GM23248 (cell line): ENCODE results near the gene COL6A3. TPM values are rescaled to one million over a fixed set of nuclear protein-coding genes. Genes with fewer than 3 reads are reported as not detected.
"Not testable (repeated sequence)": the region's sequence is repeated elsewhere in the genome, so short reads cannot be mapped to it uniquely, and the experiment has no call there.

Source experiments
- DNase-seq: peaks from one replicate; pipeline ENCODE4 v3.0.0-alpha.2; 2015
- H2AFZ ChIP-seq: fragments of 200-600 bp; sonication (generic); 2 replicates; pipeline ENCODE4 v1.6.1; 2016; ENCODE audit warnings: antibody characterized with exemption
- H3F3A ChIP-seq: fragments of 200-600 bp; sonication (generic); 2 replicates; pipeline ENCODE4 v1.6.1; 2016; ENCODE audit warnings: mild to moderate bottlenecking, antibody characterized with exemption, mixed run types; ENCODE audit not compliant: insufficient read depth
- H3K27ac ChIP-seq: fragments of 200-600 bp; sonication (generic); 2 replicates; pipeline ENCODE4 v1.5.1; 2016; ENCODE audit warnings: mild to moderate bottlenecking
- H3K27me3 ChIP-seq: fragments of 200-600 bp; sonication (generic); replicated peaks from 2 replicates; pipeline ENCODE4 v1.6.1; 2016; ENCODE audit warnings: mild to moderate bottlenecking; ENCODE audit not compliant: insufficient read depth
- H3K36me3 ChIP-seq: fragments of 200-600 bp; sonication (generic); 2 replicates; pipeline ENCODE4 v1.6.1; 2016; ENCODE audit warnings: low read depth, mild to moderate bottlenecking
- H3K4me1 ChIP-seq: fragments of 200-600 bp; sonication (generic); 2 replicates; pipeline ENCODE4 v1.6.1; 2016; ENCODE audit warnings: mild to moderate bottlenecking; ENCODE audit not compliant: insufficient read depth
- H3K4me2 ChIP-seq: fragments of 200-600 bp; sonication (generic); one replicate; pipeline ENCODE4 v1.6.1; 2016; ENCODE audit warnings: mild to moderate bottlenecking; ENCODE audit not compliant: unreplicated experiment
- H3K4me3 ChIP-seq: fragments of 200-600 bp; sonication (generic); 2 replicates; pipeline ENCODE4 v1.5.1; 2016; ENCODE audit warnings: mild to moderate bottlenecking
- H3K79me2 ChIP-seq: fragments of 200-600 bp; sonication (generic); 2 replicates; pipeline ENCODE4 v1.6.1; 2016; ENCODE audit warnings: mild to moderate bottlenecking; ENCODE audit not compliant: insufficient read depth
- H3K9ac ChIP-seq: fragments of 200-600 bp; sonication (generic); 2 replicates; pipeline ENCODE4 v1.6.1; 2016; ENCODE audit warnings: mild to moderate bottlenecking
- H3K9me2 ChIP-seq: fragments of 200-600 bp; sonication (generic); 2 replicates; pipeline ENCODE4 v1.6.1; 2016; ENCODE audit warnings: mixed run types, mild to moderate bottlenecking, moderate library complexity; ENCODE audit not compliant: insufficient read depth
- H3K9me3 ChIP-seq: fragments of 200-600 bp; sonication (generic); one replicate; pipeline ENCODE4 v1.6.1; 2017; ENCODE audit warnings: low read depth
- H4K20me1 ChIP-seq: fragments of 200-600 bp; sonication (generic); 2 replicates; pipeline ENCODE4 v1.6.0; 2016; ENCODE audit not compliant: insufficient read depth
- EZH2 ChIP-seq: fragments of 200-600 bp; sonication (generic); IDR thresholded peaks from 2 replicates; pipeline ENCODE4 v1.6.1; 2018; ENCODE audit warnings: antibody characterized with exemption, mild to moderate bottlenecking; ENCODE audit not compliant: insufficient read depth, poor library complexity, severe bottlenecking
- EZH2phosphoT487 ChIP-seq: fragments of 200-600 bp; sonication (generic); IDR thresholded peaks from 2 replicates; pipeline ENCODE4 v1.6.1; 2018; ENCODE audit warnings: antibody characterized with exemption, moderate library complexity, mild to moderate bottlenecking, low read depth; ENCODE audit not compliant: insufficient read depth
- WGBS, 2 experiments: methylation state at CpG; one replicate each; pipeline ENCODE4 v1.1.6; 2015 to 2017; ENCODE audit warnings: low lambda C conversion rate in 2 of 2, low coverage in 1 of 2; ENCODE audit errors: missing lambda C conversion rate in 2 of 2; 5-methylcytosine and 5-hydroxymethylcytosine counted together
- in situ Hi-C: fragments of 300-500 bp; cut with MboI; formaldehyde crosslinking; loops from 2 replicates; pipeline ENCODE4 v1.15.0; 2020
- polyA plus RNA-seq: library from polyadenylated mRNA; unstranded; fragments of >200 nt; fragmentation: Nextera tagmentation; extraction: Ambion mirVana; gene quantifications from 2 replicates; pipeline ENCODE4 v1.2.1, GENCODE V29; 2016
- total RNA-seq: library from RNA; depleted of rRNA; stranded (reverse); fragments of >200 nt; shearing (Covaris generic); gene quantifications from 2 replicates; pipeline ENCODE4 v1.2.3, GENCODE V29; 2014

COL6A3 gene
- total and polyA plus RNA-seq, 2 experiments from 2014 or later = 344 to 1,362 TPM

DNA sequence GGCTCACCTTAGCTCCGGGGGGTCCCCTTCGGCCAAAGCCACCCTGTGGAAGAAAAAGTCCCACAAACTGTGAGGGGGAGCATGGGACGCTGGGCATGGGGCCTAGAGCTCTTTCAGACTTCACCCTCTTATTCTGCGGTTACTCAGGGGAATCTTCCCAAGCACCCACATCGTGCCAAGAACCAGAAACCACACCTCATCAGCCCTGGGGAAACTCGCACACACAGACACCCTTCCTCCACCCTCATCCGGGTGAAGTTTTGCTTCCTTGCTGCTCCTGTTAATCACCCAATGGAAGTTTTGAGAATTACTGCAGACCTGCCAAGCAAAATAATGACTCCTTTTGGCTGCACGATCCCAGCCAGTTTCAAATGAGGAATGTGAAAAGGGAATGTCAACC lies 59.1 kb downstream of the COL6A3 start:
- no peak overlapping the region for H3K4me2 ChIP-seq

DNA sequence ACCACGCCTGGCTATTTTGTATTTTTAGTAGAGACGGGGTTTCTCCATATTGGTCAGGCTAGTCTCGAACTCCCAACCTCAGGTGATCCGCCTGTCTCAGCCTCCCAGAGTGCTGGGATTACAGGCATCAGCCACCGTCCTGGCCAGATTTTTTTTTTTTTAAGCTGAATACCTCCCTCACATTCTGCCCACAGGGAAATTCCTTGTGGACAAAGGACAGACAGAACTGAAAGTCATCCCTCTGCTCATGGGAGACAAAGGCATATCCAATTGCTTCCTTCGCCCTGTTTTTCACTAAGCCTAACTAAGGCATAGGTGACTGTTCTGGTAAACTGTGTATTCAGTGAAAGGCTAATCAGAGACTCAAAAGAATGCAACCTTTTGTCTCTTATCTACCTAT lies 59.8 kb downstream of the COL6A3 start:
- DNase-seq = not testable (repeated sequence)
- WGBS, 2 experiments = 92 to 97% methylated on average over 5 to 6 of the region's 6 CpGs
- H3K79me2 ChIP-seq = peaks cover 92% of the 10 kb centered on the region

More for the DNA sequence above, 59.1 kb downstream of the COL6A3 start:
- TF ChIP-seq EZH2 = no peak
- TF ChIP-seq EZH2phosphoT487 = no peak
- Histone ChIP-seq H3K9ac (peak overlapping the region; percentile 13; the same call in 1 of the 2 replicates), H3F3A (peaks cover 99% of the 10 kb centered on the region), H3K4me3 (no peak overlapping the region), H3K27ac (peak overlapping the region; percentile 48), H3K79me2 (peaks cover 93% of the 10 kb centered on the region), H3K27me3 (no peaks in the 10 kb centered on the region), H3K9me2 (no peaks in the 10 kb centered on the region), H2AFZ (no peak overlapping the region), H4K20me1 (no peaks in the 10 kb centered on the region), H3K4me1 (peaks cover 13% of the 10 kb centered on the region), H3K9me3 (no peaks in the 10 kb centered on the region), H3K36me3 (peaks cover 99% of the 10 kb centered on the region)
- 48 to 52% methylated on average over 8 of the region's 8 CpGs for WGBS, 2 experiments
- in situ Hi-C loops = no loop called here
- peak; percentile 83 for DNase-seq

DNA sequence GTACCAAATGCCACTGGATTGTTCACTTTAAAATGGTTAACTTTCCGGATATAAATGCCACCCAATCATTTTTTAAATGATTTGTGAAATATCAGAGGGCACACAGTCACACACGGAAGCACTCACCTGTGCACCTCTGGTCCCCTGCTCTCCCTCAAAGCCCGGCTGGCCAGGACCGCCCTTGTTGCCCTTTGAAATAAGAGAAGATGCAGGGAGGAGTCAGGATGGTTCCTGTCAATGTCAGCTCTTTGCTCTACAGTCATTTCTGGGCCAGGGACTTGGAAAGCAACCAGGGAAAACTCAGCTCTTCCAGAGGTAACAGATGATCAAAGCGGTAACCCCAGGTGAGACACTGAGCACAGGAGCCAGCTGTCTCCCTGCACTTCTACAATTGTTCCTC lies 60.7 kb downstream of the COL6A3 start:
- no peak overlapping the region for H3K4me3 ChIP-seq
- no peaks in the 10 kb centered on the region for H3K9me3 ChIP-seq
- no peak overlapping the region for H3K4me2 ChIP-seq
- H4K20me1 ChIP-seq = no peaks in the 10 kb centered on the region
- no peak overlapping the region; the same call in 1 of the 2 replicates for H3K9ac ChIP-seq
- WGBS, 2 experiments = 70 to 71% methylated on average over 5 of the region's 5 CpGs
- peak overlapping the region; percentile 31 for H3K27ac ChIP-seq
- in situ Hi-C loops = no loop called here
- H3K27me3 ChIP-seq = no peaks in the 10 kb centered on the region
- peaks cover 99% of the 10 kb centered on the region for H3F3A ChIP-seq
- no peak for DNase-seq
- H3K9me2 ChIP-seq = no peaks in the 10 kb centered on the region
- peaks cover 92% of the 10 kb centered on the region for H3K79me2 ChIP-seq
- no peak overlapping the region for H2AFZ ChIP-seq
- H3K4me1 ChIP-seq = peaks cover 13% of the 10 kb centered on the region
- peaks cover 99% of the 10 kb centered on the region for H3K36me3 ChIP-seq
- no peak for TF ChIP-seq EZH2phosphoT487
- TF ChIP-seq EZH2 = no peak

More for the DNA sequence above, 59.8 kb downstream of the COL6A3 start:
- in situ Hi-C loops, H3K4me3 ChIP-seq, H2AFZ ChIP-seq, H3K9me2 ChIP-seq, H3K27me3 ChIP-seq, H4K20me1 ChIP-seq, H3K9me3 ChIP-seq, H3K4me2 ChIP-seq: not testable (repeated sequence)
- H3F3A ChIP-seq = peaks cover 99% of the 10 kb centered on the region
- peak overlapping the region; percentile 48 for H3K27ac ChIP-seq
- peaks cover 99% of the 10 kb centered on the region for H3K36me3 ChIP-seq
- peak overlapping the region; percentile 13; the same call in 1 of the 2 replicates for H3K9ac ChIP-seq
- H3K4me1 ChIP-seq = peaks cover 13% of the 10 kb centered on the region

DNA sequence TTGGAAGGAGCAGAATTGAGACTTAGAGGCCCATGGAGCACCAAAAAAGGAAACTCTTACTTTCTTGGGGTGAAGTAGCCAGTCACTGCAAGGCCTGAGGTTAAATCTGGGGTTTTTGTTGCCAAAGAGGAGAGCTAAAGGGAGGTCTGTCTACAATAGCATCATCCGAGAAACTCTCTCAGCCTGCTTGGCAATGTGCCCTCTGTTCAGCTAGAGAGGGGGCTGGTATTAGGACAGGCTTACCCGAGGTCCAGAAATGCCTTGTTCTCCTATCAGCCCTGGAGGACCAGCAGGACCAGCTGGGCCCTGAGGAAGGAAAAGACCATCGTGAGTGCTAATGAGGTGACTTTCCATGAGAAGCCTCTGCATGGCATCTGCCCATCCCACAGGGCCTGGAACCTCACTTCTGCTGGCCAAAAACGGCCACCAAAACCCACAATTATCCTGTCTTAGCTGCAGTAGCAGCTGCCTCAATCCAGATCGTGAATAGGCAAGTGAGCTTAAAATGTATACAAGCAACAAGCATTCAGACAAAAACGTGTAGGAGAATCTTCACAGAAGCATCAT lies 61.6 kb downstream of the COL6A3 start:
- no peak for TF ChIP-seq EZH2
- no peak for TF ChIP-seq EZH2phosphoT487
- Histone ChIP-seq H3K36me3 (peaks cover 99% of the 10 kb centered on the region), H3K9me3 (no peaks in the 10 kb centered on the region), H4K20me1 (no peaks in the 10 kb centered on the region), H3K4me2 (no peak overlapping the region), H3F3A (peaks cover 99% of the 10 kb centered on the region), H3K4me1 (peaks cover 13% of the 10 kb centered on the region), H3K9ac (peak overlapping the region; percentile 6; the same call in 1 of the 2 replicates), H3K27me3 (no peaks in the 10 kb centered on the region), H3K9me2 (no peaks in the 10 kb centered on the region), H2AFZ (no peak overlapping the region), H3K79me2 (peaks cover 92% of the 10 kb centered on the region), H3K4me3 (no peak overlapping the region), H3K27ac (peak overlapping the region; percentile 31)
- peak; percentile 43 for DNase-seq
- WGBS, 2 experiments = 49 to 52% methylated on average over 6 of the region's 6 CpGs
- in situ Hi-C loops = no loop called here
